Ovary (tissue), 9 donors: ENCODE data around the gene RASA3. TPM values are rescaled to one million over a fixed set of nuclear protein-coding genes. Genes with fewer than 3 reads are reported as not detected.

Source experiments
- DNase-seq, 5 donors: peaks; one replicate each; pipeline ENCODE4 v3.0.0-alpha.2; 2019 to 2020
- H3K27ac ChIP-seq, 2 donors: fragments of 200-600 bp; one replicate each; pipeline versions ENCODE4 v1.5.1 to v1.8.0; 2019 to 2022
- H3K27me3 ChIP-seq: fragments of 200-600 bp; one replicate; pipeline ENCODE4 v1.8.0; 2022
- H3K36me3 ChIP-seq: fragments of 200-600 bp; sonication (generic); one replicate; pipeline ENCODE4 v1.5.1; 2019
- H3K4me1 ChIP-seq: one replicate; pipeline ENCODE4 v1.8.1; 2013; ENCODE audit warnings: mild to moderate bottlenecking, moderate library complexity; ENCODE audit not compliant: insufficient read depth
- H3K4me3 ChIP-seq: fragments of 200-600 bp; sonication (generic); one replicate; pipeline ENCODE4 v1.5.1; 2017
- H3K9me3 ChIP-seq, 2 donors: fragments of 200-600 bp in 1 of 2; sonication (generic) in 1 of 2; one replicate each; pipeline versions ENCODE4 v1.5.1 to v1.8.1; 2013 to 2019; ENCODE audit warnings: mild to moderate bottlenecking in 1 of 2, moderate library complexity in 1 of 2
- EP300 ChIP-seq: sonication (generic); formaldehyde crosslinking; IDR thresholded peaks from one replicate; pipeline ENCODE4 v1.6.1; 2017; ENCODE audit warnings: antibody characterized with exemption
- POLR2A ChIP-seq: fragments of 450-650 bp; IDR thresholded peaks from one replicate; pipeline ENCODE4 v1.6.1; 2017; ENCODE audit warnings: antibody characterized with exemption, mild to moderate bottlenecking, moderate library complexity
- WGBS, 3 donors: extraction: QIAGEN DNeasy Blood & Tissue Kit in 1 of 3; methylation state at CpG; one replicate each; pipeline versions ENCODE4 v1.1.5 to v1.1.7; 2013 to 2017; 5-methylcytosine and 5-hydroxymethylcytosine counted together
- intact Hi-C, 4 donors: fragments of 100-400 bp; cut with DNase I; formaldehyde crosslinking; loops; one replicate each; pipeline versions ENCODE4 v1.11.0 to v1.15.1; 2022 to 2023
- polyA plus RNA-seq, 2 donors: library from polyadenylated mRNA; stranded (reverse); fragments of 200-250 nt in 1 of 2; fragments of 350-450 nt in 1 of 2; fragmentation: Illumina TruSeq in 1 of 2; extraction: RNeasy Lipid Tissue Mini Kit (QIAGEN cat#74804) in 1 of 2; gene quantifications; one replicate each; pipeline ENCODE4 v1.2.3, GENCODE V29; 2013 to 2014
- total RNA-seq, 7 donors: library from RNA; depleted of rRNA in 2 of 7; stranded (reverse); fragments of >200 nt in 2 of 7; fragmentation: NEBNext Ultra II Directional in 3 of 7; extraction: Animal tissue kit (Norgen Biotek cat#: 25700) in 3 of 7; gene quantifications; one replicate each; pipeline versions ENCODE4 v1.1.0 to v1.2.4, GENCODE V29; 2016 to 2023
- TF ChIP-seq, protein P1 (sequence below), 3 donors: fragments of 450-650 bp in 2 of 3; fragments of 200-600 bp in 1 of 3; IDR thresholded peaks; one replicate each; pipeline versions ENCODE4 v1.5.1 to v1.8.0; 2016 to 2022; ENCODE audit warnings: antibody characterized with exemption in 3 of 3, mild to moderate bottlenecking in 1 of 3
- donor health status: DM: no; HTN: no; CAD: no; lungs with moderate emphysema.
- donor health status: DM: no; HTN: no; CAD: no.
- donor health status: Bipolar disorder and iron deficiency.
- donor health status: DM: yes; HTN: yes; CAD: no.
- donor health status: DM: no; HTN: no; CAD: no.
- donor health status: DM: yes; HTN: yes; CAD: no.

Gene RASA3
- total and polyA plus RNA-seq, 9 donors: 5.4 to 16.9 (median 9.4) TPM

DNA sequence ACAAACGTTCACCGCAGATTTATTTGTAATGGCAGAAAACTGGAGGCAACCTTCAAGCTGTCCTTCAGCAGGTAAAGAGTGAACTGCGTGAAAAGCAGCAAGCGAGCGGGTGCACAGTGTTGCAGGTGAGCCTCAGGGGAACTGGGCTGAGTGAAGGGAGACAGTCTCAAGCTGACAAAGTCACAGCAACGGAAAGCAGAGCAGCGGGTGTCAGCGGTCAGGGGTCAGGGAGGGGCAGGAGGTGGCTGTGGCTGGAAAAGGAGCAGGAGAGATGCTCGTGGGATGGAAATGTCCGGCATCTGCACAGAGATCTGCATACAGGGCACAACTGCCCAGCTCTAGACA lies 8.5 kb upstream of the RASA3 start:
- intact Hi-C loops: no loop called here
- 43 to 57% (median 53%) methylated on average over 10 of the region's 10 CpGs for WGBS, 3 donors
- H3K27ac ChIP-seq: no peak overlapping the region

DNA sequence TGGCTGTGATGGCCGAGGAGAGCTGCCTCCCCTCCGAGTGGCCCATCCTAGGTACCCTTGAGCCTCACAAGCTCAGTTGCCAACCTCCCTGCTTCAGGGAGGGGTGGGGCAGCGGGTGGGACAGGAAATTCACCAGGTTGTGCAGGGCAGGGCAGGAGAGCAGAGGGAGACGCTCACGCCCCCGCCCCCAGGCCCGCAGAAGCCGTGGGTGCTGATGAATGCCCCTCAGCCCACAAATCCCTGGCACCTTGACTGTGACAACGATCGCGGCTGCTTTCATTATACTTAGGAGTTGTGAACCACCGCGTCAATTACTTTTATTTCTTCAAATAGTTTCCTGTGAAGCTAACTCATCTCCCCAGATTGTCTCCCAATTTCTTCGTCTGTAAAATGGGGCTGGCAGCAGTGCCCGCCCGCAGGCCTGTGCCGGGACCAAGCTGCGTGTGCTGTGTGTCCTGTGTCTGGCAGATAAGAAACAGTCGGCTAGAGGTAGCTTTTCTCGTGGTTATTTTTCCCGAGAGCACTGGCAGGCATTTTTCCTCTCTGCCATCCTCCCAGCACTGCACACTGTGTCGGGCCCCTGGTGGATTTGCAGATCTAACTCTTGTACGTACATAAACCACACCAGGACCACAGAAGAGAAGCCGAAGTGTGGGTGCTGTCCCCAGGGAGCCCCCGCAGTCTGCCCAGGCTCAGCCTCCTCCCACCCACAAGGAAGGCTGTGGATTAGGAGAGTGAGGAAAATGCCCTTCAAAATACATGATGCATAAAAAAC lies 7.9 kb upstream of the RASA3 start:
- DNase-seq: no peak
- Histone ChIP-seq H3K4me3 (no peak overlapping the region), H3K27ac (no peak overlapping the region)

More for the DNA sequence above, 8.5 kb upstream of the RASA3 start:
- Histone ChIP-seq H3K4me1 (no peaks in the 10 kb centered on the region), H3K4me3 (no peak overlapping the region), H3K36me3 (no peaks in the 10 kb centered on the region), H3K9me3 (no peaks in the 10 kb centered on the region), H3K27me3 (no peaks in the 10 kb centered on the region)
- no peak for TF ChIP-seq POLR2A
- TF ChIP-seq EP300: no peak
- TF ChIP-seq, protein P1, sequence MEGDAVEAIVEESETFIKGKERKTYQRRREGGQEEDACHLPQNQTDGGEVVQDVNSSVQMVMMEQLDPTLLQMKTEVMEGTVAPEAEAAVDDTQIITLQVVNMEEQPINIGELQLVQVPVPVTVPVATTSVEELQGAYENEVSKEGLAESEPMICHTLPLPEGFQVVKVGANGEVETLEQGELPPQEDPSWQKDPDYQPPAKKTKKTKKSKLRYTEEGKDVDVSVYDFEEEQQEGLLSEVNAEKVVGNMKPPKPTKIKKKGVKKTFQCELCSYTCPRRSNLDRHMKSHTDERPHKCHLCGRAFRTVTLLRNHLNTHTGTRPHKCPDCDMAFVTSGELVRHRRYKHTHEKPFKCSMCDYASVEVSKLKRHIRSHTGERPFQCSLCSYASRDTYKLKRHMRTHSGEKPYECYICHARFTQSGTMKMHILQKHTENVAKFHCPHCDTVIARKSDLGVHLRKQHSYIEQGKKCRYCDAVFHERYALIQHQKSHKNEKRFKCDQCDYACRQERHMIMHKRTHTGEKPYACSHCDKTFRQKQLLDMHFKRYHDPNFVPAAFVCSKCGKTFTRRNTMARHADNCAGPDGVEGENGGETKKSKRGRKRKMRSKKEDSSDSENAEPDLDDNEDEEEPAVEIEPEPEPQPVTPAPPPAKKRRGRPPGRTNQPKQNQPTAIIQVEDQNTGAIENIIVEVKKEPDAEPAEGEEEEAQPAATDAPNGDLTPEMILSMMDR (IDR thresholded peaks at IDR 0.05): no peak
- no peak for DNase-seq

DNA sequence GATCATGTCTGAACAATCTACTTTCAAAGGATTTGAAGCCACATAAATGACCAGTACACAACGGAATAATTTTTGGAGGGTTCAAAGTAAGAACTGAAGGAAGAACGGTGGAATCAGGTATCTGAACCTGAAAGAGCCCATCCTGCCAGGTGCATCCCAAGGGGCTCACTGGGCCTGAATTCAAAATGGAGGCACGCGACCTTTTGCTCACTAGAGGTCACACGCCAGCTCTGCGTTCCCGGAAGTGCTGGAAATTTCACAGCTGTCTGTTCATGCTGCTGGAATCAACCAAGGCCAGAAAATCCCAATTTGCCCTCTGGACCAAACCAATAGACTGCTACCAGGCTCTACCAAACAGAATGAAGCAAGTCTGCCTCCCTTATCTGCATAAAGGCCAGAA lies 4.2 kb upstream of the RASA3 start:
- Histone ChIP-seq H3K4me1 (no peaks in the 10 kb centered on the region), H3K27ac (no peak overlapping the region), H3K36me3 (no peaks in the 10 kb centered on the region), H3K27me3 (no peaks in the 10 kb centered on the region), H3K4me3 (no peak overlapping the region), H3K9me3 (no peaks in the 10 kb centered on the region)
- DNase-seq: no peak
- no peak for TF ChIP-seq POLR2A
- TF ChIP-seq EP300: no peak
- TF ChIP-seq, protein P1 (IDR thresholded peaks at IDR 0.05): no peak
- WGBS, 3 donors: 80 to 89% (median 83%) methylated on average over 7 of the region's 7 CpGs
- intact Hi-C loops: loop anchor here in 2 of 4 donors (10.0 kb wide), 2 partner anchors 72 to 82 kb away; no protein-coding TSS in a partner anchor

More for the DNA sequence above, 7.9 kb upstream of the RASA3 start:
- Histone ChIP-seq H3K9me3 (no peaks in the 10 kb centered on the region), H3K36me3 (no peaks in the 10 kb centered on the region), H3K27me3 (no peaks in the 10 kb centered on the region), H3K4me1 (no peaks in the 10 kb centered on the region)
- TF ChIP-seq EP300 (no peak), POLR2A (no peak)
- TF ChIP-seq, protein P1 (IDR thresholded peaks at IDR 0.05): no peak
- intact Hi-C loops: no loop called here
- WGBS, 3 donors: 56 to 68% (median 63%) methylated on average over 24 to 25 of the region's 25 CpGs

DNA sequence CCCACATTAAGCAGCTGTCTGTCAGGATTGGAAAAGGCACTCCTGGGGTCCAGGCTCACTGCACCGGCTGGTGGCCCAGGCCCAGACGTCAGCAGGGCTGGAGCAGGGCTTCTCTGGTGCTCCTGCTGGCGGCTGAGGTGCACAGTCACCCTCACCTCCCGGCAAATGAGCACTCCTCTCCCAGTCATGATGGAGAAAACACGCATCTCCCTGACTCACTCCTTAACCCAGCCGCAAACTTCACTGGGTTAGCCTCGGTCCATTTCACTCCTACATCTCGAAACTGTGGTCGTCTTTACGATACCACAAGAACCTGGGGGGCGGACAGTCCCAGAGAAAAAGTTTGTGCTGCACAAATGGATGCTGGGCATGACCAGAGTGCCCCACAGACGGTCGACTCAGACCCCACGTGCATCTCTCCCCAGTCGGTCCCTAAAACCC lies 3.3 kb upstream of the RASA3 start:
- Histone ChIP-seq H3K27me3 (no peaks in the 10 kb centered on the region), H3K9me3 (no peaks in the 10 kb centered on the region), H3K36me3 (no peaks in the 10 kb centered on the region), H3K4me3 (no peak overlapping the region), H3K4me1 (peaks cover under 1% of the 10 kb centered on the region), H3K27ac (no peak overlapping the region)
- TF ChIP-seq EP300 (no peak), POLR2A (no peak)
- TF ChIP-seq, protein P1 (IDR thresholded peaks at IDR 0.05): no peak
- no peak for DNase-seq
- intact Hi-C loops: loop anchor here in 2 of 4 donors (10.0 kb wide), 2 partner anchors 71 to 81 kb away; no protein-coding TSS in a partner anchor
- 90 to 93% (median 91%) methylated on average over 15 of the region's 15 CpGs for WGBS, 3 donors
